Raji (cell line): ENCODE results near the gene GTF3C2.
A peak's percentile ranks its signal among the peaks of the same experiment; 100 is the strongest.

Experiments
- POLR2A ChIP-seq: IDR thresholded peaks from 2 replicates; pipeline ENCODE4 v1.6.1; 2011; ENCODE audit warnings: low read depth, low read length, control low read depth; ENCODE audit not compliant: insufficient read depth

The GTF3C2 gene

GRCh38 chr2:27354597-27354927, 2.0 kb downstream of the GTF3C2 start:
- TF ChIP-seq POLR2A = no peak

GRCh38 chr2:27353762-27354596, 2.6 kb downstream of the GTF3C2 start:
- TF ChIP-seq POLR2A = no peak

- no peak for TF ChIP-seq POLR2A
These were observed 4.6 kb downstream of the GTF3C2 start for GRCh38 chr2:27351802-27352598.

GRCh38 chr2:27350106-27350693, 6.4 kb downstream of the GTF3C2 start:
- TF ChIP-seq POLR2A = no peak

- TF ChIP-seq POLR2A = no peak
These were observed 8.9 kb downstream of the GTF3C2 start for GRCh38 chr2:27347641-27348040.

GRCh38 chr2:27336173-27336572, 20.4 kb downstream of the GTF3C2 start:
- no peak for TF ChIP-seq POLR2A

GRCh38 chr2:27335311-27335710, 21.3 kb downstream of the GTF3C2 start:
- no peak for TF ChIP-seq POLR2A

GRCh38 chr2:27324720-27325119, 31.8 kb downstream of the GTF3C2 start:
- TF ChIP-seq POLR2A = 0 out of 2 replicates have a peak, but pooled peaks have one; percentile 1

- no peak for TF ChIP-seq POLR2A
These were observed 32.8 kb downstream of the GTF3C2 start for GRCh38 chr2:27323596-27324285.

GRCh38 chr2:27322766-27323595, 33.6 kb downstream of the GTF3C2 start, which contains the start of gene MPV17:
Gene MPV17, minus strand, starts transcription at chr2:27323097. Its CDS starts 580 bp downstream, at chr2:27322517.
- TF ChIP-seq POLR2A = peak; percentile 97

GRCh38 chr2:27322301-27322765, 34.2 kb downstream of the GTF3C2 start:
- no peak for TF ChIP-seq POLR2A

GRCh38 chr2:27320958-27321543, 35.5 kb downstream of the GTF3C2 start:
- no peak for TF ChIP-seq POLR2A

- TF ChIP-seq POLR2A = no peak
These were observed 39.7 kb downstream of the GTF3C2 start for GRCh38 chr2:27316655-27317412.
